ENCODE data around the gene ANKRD16. TPM values are rescaled to one million over a fixed set of nuclear protein-coding genes. Genes with fewer than 3 reads are reported as not detected.
"Not testable (repeated sequence)": the region's sequence is repeated elsewhere in the genome, so short reads cannot be mapped to it uniquely, and the experiment has no call there.

The ANKRD16 gene
- polyA plus RNA-seq, 1 donor, result 7.3 TPM

- no peak for DNase-seq (ENCODE audit: low read depth)
Measured at GRCh38 chr10:5876181-5876768, 13.4 kb downstream of the ANKRD16 start.

- peak; percentile 78 for DNase-seq (ENCODE audit: low read depth)
Measured at GRCh38 chr10:5873515-5873995, 16.1 kb downstream of the ANKRD16 start.

GRCh38 chr10:5871596-5871995 is 18.1 kb downstream of the ANKRD16 start:
- DNase-seq (ENCODE audit: low read depth), result no peak

GRCh38 chr10:5869156-5869555 is 20.5 kb downstream of the ANKRD16 start:
- DNase-seq (ENCODE audit: low read depth), result no peak

GRCh38 chr10:5868383-5868782 is 21.3 kb downstream of the ANKRD16 start:
- not testable (repeated sequence) for DNase-seq (ENCODE audit: low read depth)

GRCh38 chr10:5867091-5867615 is 22.5 kb downstream of the ANKRD16 start:
- not testable (repeated sequence) for DNase-seq (ENCODE audit: low read depth)

- not testable (repeated sequence) for DNase-seq (ENCODE audit: low read depth)
Measured at GRCh38 chr10:5866451-5867081, 23.1 kb downstream of the ANKRD16 start.

- not testable (repeated sequence) for DNase-seq (ENCODE audit: low read depth)
Measured at GRCh38 chr10:5862981-5863685, 26.6 kb downstream of the ANKRD16 start.

- DNase-seq (ENCODE audit: low read depth), result no peak
Measured at GRCh38 chr10:5862360-5862961, 27.2 kb downstream of the ANKRD16 start.

GRCh38 chr10:5860066-5860465 is 29.6 kb downstream of the ANKRD16 start:
- no peak for DNase-seq (ENCODE audit: low read depth)

GRCh38 chr10:5858811-5859210 is 30.9 kb downstream of the ANKRD16 start:
- no peak for DNase-seq (ENCODE audit: low read depth)

- DNase-seq (ENCODE audit: low read depth), result no peak
Measured at GRCh38 chr10:5856701-5857004, 33.0 kb downstream of the ANKRD16 start.

GRCh38 chr10:5855979-5856700 is 33.6 kb downstream of the ANKRD16 start:
- DNase-seq (ENCODE audit: low read depth), result no peak

- no peak for DNase-seq (ENCODE audit: low read depth)
Measured at GRCh38 chr10:5854131-5854475, 35.6 kb downstream of the ANKRD16 start.

- DNase-seq (ENCODE audit: low read depth), result not testable (repeated sequence)
Measured at GRCh38 chr10:5846667-5847066, 43.0 kb downstream of the ANKRD16 start.

- no peak for DNase-seq (ENCODE audit: low read depth)
Measured at GRCh38 chr10:5844345-5845055, 45.2 kb downstream of the ANKRD16 start.

GRCh38 chr10:5843686-5844344 is 45.9 kb downstream of the ANKRD16 start:
- DNase-seq (ENCODE audit: low read depth), result no peak

GRCh38 chr10:5841965-5842364 is 47.7 kb downstream of the ANKRD16 start:
- DNase-seq (ENCODE audit: low read depth), result no peak

GRCh38 chr10:5840314-5841307 is 49.1 kb downstream of the ANKRD16 start:
- DNase-seq (ENCODE audit: low read depth), result no peak

All from forelimb muscle (tissue), 1 donor.